HepG2 (cell line): Measurements from ENCODE around the gene NDUFS6. TPM values are rescaled to one million over a fixed set of nuclear protein-coding genes. Genes with fewer than 3 reads are reported as not detected.

Experiments used
- ATAC-seq: fragments of 200-7000 bp; cut with Tn5 transposase; 3 replicates; pipeline ENCODE4 v1.9.1; 2020; ENCODE audit warnings: mild to moderate bottlenecking, moderate library complexity
- BruUV-seq: library from RNA; stranded (reverse); fragments of 400-500 nt; replicated peaks from 2 replicates; lab custom pipeline; 2021; lab: Mats Ljungman, UMichigan
- CTCF ChIA-PET: fragments of 300-600 bp; formaldehyde crosslinking; extraction: SDS; loops from one replicate; lab custom pipeline; 2021; ENCODE audit warnings: low total read pairs, inconsistent platforms, low intra/inter-chr PET ratio; lab: Yijun Ruan, JAX
- POLR2A ChIA-PET: fragments of 350-600 bp; sonication (Branson Sonifier 250); formaldehyde crosslinking; loops from one replicate; lab custom pipeline; 2020; ENCODE audit warnings: antibody characterized with exemption, inconsistent platforms; lab: Yijun Ruan, JAX
- DNase-seq: peaks from one replicate; pipeline ENCODE4 v3.0.0-alpha.2; 2015; ENCODE audit warnings: low spot score
- FAIRE-seq: peaks from 3 replicates; lab custom pipeline; 2011; peaks lifted over from hg19 to GRCh38; lab: Jason Lieb, UNC
- H2AFZ ChIP-seq: one replicate; pipeline ENCODE4 v1.6.1; 2011; ENCODE audit warnings: low read length, inconsistent platforms
- H3K27ac ChIP-seq: fragments of 300-600 bp; 3 replicates; pipeline ENCODE4 v1.8.0; 2011; ENCODE audit warnings: mixed run types, mild to moderate bottlenecking, mixed read lengths, low read length, inconsistent platforms; ENCODE audit not compliant: insufficient read depth; ENCODE audit errors: extremely low read length
- H3K27me3 ChIP-seq, 2 experiments: fragments of 200-600 bp in 1 of 2; 2 replicates in 1 of 2; 3 replicates in 1 of 2; pipeline versions ENCODE4 v1.6.0 to v1.8.0; 2011; ENCODE audit warnings: low read length in 2 of 2, mild to moderate bottlenecking in 2 of 2, moderate library complexity in 2 of 2, inconsistent platforms in 1 of 2; ENCODE audit not compliant: insufficient read depth in 2 of 2, control insufficient read depth in 1 of 2
- H3K36me3 ChIP-seq, 2 experiments: fragments of 200-600 bp in 1 of 2; replicated peaks in 1 of 2; 2 replicates in 1 of 2; 3 replicates in 1 of 2; pipeline versions ENCODE4 v1.5.1 to v1.8.0; 2011; ENCODE audit warnings: low read length in 2 of 2, inconsistent platforms in 1 of 2; ENCODE audit not compliant: insufficient read depth in 2 of 2, control insufficient read depth in 1 of 2
- H3K4me1 ChIP-seq: 2 replicates; pipeline ENCODE4 v1.5.1; 2012; ENCODE audit warnings: low read length, inconsistent platforms; ENCODE audit not compliant: insufficient read depth
- H3K4me2 ChIP-seq: 2 replicates; pipeline ENCODE4 v1.6.0; 2011; ENCODE audit warnings: low read depth, low read length, inconsistent platforms
- H3K4me3 ChIP-seq, 3 experiments: fragments of 200-600 bp in 1 of 3; sonication (generic), shearing (Covaris generic) in 1 of 3; replicated peaks in 1 of 3; 2 replicates each; pipeline ENCODE4 v1.5.1; 2011 to 2016; ENCODE audit warnings: low read length in 3 of 3, inconsistent platforms in 2 of 3, low read depth in 2 of 3, mild to moderate bottlenecking in 2 of 3, control low read depth in 1 of 3, mixed read lengths in 1 of 3; ENCODE audit not compliant: insufficient read depth in 1 of 3
- H3K79me2 ChIP-seq: one replicate; pipeline ENCODE4 v1.6.1; 2011; ENCODE audit warnings: low read length, inconsistent platforms; ENCODE audit not compliant: insufficient read depth
- H3K9ac ChIP-seq: 2 replicates; pipeline ENCODE4 v1.6.0; 2011; ENCODE audit warnings: mild to moderate bottlenecking, low read depth, low read length, inconsistent platforms; ENCODE audit not compliant: insufficient read depth
- H3K9me3 ChIP-seq: 2 replicates; pipeline ENCODE4 v1.5.1; 2012; ENCODE audit warnings: mild to moderate bottlenecking, low read length
- H4K20me1 ChIP-seq: 2 replicates; pipeline ENCODE4 v1.6.0; 2011; ENCODE audit warnings: inconsistent platforms, mild to moderate bottlenecking, low read length, moderate library complexity; ENCODE audit not compliant: insufficient read depth
- ZNF776 ChIP-seq: sonication (generic); formaldehyde crosslinking; IDR thresholded peaks from 2 replicates; pipeline ENCODE4 v1.4.0; 2020; ENCODE audit warnings: mild to moderate bottlenecking, missing genetic modification reagents
- ZNF879 ChIP-seq: sonication (generic); formaldehyde crosslinking; IDR thresholded peaks from 2 replicates; pipeline ENCODE4 v1.8.1; 2023; ENCODE audit warnings: missing genetic modification reagents
- WGBS: methylation state at CpG from one replicate; pipeline ENCODE4 v1.1.6; 2017; ENCODE audit warnings: low lambda C conversion rate; 5-methylcytosine and 5-hydroxymethylcytosine counted together
- in situ Hi-C: cut with HindIII; loops from 2 replicates; pipeline ENCODE4 v1.10.0; 2017; ENCODE audit warnings: low pct_unique_long_range_greater_than_20kb; ENCODE audit not compliant: extremely low pct_ligation_motif_present
- intact Hi-C: fragments of 100-400 bp; cut with micrococcal nuclease; formaldehyde crosslinking; loops from one replicate; pipeline ENCODE4 v1.10.0; 2022; ENCODE audit not compliant: unreplicated experiment
- polyA plus RNA-seq, 8 experiments: library from polyadenylated mRNA; depleted of rRNA in 3 of 8; stranded (reverse) in 7 of 8; unstranded in 1 of 8; fragments of >200 nt; fragmentation: Illumina TruSeq in 4 of 8; extraction: Trizol in 4 of 8; gene quantifications; 2 replicates each; pipeline versions ENCODE4 v1.2.1 to v1.2.3, GENCODE V29; 2011 to 2016; ENCODE audit warnings: low read depth in 4 of 8, missing spikeins in 1 of 8, mixed read lengths in 1 of 8; ENCODE audit not compliant: insufficient read depth in 1 of 8
- total RNA-seq, 5 experiments: library from RNA; depleted of rRNA; stranded (reverse); fragments of >200 nt; fragmentation: Illumina TruSeq; extraction: Trizol; gene quantifications; 2 replicates each; pipeline ENCODE4 v1.2.3, GENCODE V29; 2016; ENCODE audit warnings: low read depth in 1 of 5
- TF ChIP-seq, protein P1 (sequence below): sonication (generic); formaldehyde crosslinking; conservative IDR thresholded peaks from 2 replicates; pipeline ENCODE4 v1.4.0; 2020; ENCODE audit warnings: missing genetic modification reagents
- TF ChIP-seq, protein P2 (sequence below): sonication (generic); formaldehyde crosslinking; IDR thresholded peaks from 2 replicates; pipeline ENCODE4 v1.9.0; 2022; ENCODE audit warnings: low read depth, missing genetic modification reagents

The NDUFS6 gene
- total and polyA plus RNA-seq, 2 of the 13 experiments (the other 11 are each of a cell fraction or from before 2014, with no cell fraction given): 23.7 to 50.4 TPM

DNA sequence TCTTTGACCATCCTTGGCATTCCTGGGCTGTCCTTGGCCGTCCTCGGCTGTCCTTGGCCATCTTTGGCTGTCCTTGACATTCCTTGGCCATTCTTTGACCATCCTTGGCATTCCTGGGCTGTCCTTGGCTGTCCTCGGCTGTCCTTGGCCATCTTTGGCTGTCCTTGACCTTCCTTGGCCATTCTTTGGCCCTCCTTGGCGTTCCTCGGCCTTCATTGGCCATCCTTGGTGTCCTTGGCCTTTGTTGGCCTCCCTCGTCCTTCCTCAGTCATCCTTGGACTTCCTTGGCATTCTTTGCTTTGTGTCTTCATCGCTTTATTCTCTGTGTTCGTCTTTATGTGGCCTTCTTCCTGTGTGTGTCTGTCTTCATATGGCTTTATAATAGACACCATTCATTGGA, 20.7 kb downstream of the NDUFS6 start:
- no peak overlapping the region for H3K4me2 ChIP-seq
- H3K27me3 ChIP-seq: no peaks in the 10 kb centered on the region
- H3K4me3 ChIP-seq: no peak overlapping the region
- ATAC-seq (no peak), FAIRE-seq (no peak)
- BruUV-seq: no TSS peak
- H4K20me1 ChIP-seq: no peaks in the 10 kb centered on the region
- TF ChIP-seq, protein P1, sequence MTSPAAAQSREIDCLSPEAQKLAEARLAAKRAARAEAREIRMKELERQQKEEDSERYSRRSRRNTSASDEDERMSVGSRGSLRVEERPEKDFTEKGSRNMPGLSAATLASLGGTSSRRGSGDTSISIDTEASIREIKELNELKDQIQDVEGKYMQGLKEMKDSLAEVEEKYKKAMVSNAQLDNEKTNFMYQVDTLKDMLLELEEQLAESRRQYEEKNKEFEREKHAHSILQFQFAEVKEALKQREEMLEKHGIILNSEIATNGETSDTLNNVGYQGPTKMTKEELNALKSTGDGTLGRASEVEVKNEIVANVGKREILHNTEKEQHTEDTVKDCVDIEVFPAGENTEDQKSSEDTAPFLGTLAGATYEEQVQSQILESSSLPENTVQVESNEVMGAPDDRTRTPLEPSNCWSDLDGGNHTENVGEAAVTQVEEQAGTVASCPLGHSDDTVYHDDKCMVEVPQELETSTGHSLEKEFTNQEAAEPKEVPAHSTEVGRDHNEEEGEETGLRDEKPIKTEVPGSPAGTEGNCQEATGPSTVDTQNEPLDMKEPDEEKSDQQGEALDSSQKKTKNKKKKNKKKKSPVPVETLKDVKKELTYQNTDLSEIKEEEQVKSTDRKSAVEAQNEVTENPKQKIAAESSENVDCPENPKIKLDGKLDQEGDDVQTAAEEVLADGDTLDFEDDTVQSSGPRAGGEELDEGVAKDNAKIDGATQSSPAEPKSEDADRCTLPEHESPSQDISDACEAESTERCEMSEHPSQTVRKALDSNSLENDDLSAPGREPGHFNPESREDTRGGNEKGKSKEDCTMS (CRISPR knock-in tag): no peak
- TF ChIP-seq ZNF879 (CRISPR knock-in tag) (no peak), ZNF776 (CRISPR knock-in tag) (no peak)
- TF ChIP-seq, protein P2, sequence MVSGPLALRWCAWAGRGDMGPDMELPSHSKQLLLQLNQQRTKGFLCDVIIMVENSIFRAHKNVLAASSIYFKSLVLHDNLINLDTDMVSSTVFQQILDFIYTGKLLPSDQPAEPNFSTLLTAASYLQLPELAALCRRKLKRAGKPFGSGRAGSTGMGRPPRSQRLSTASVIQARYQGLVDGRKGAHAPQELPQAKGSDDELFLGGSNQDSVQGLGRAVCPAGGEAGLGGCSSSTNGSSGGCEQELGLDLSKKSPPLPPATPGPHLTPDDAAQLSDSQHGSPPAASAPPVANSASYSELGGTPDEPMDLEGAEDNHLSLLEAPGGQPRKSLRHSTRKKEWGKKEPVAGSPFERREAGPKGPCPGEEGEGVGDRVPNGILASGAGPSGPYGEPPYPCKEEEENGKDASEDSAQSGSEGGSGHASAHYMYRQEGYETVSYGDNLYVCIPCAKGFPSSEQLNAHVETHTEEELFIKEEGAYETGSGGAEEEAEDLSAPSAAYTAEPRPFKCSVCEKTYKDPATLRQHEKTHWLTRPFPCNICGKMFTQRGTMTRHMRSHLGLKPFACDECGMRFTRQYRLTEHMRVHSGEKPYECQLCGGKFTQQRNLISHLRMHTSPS (CRISPR knock-in tag): no peak
- TF ChIP-seq, all 625 proteins: peak for 0
- Histone ChIP-seq H2AFZ (no peak overlapping the region), H3K27ac (no peak overlapping the region), H3K4me1 (peaks cover 10% of the 10 kb centered on the region), H3K36me3 (peaks cover 11 to 42% of the 10 kb centered on the region in 2 experiments), H3K79me2 (no peaks in the 10 kb centered on the region), H3K9ac (no peak overlapping the region), H3K9me3 (no peaks in the 10 kb centered on the region)
- WGBS: 96% methylated on average over 8 of the region's 8 CpGs
- intact Hi-C loops (no loop called here), in situ Hi-C loops (no loop called here)
- POLR2A ChIA-PET: no interaction called here
- DNase-seq: no peak
- CTCF ChIA-PET: no interaction called here
